Epithelial cell of proximal tubule (primary cell): Measurements from ENCODE around the gene USP40. TPM values are rescaled to one million over a fixed set of nuclear protein-coding genes. Genes with fewer than 3 reads are reported as not detected.

Experiments used
- DNase-seq: peaks from one replicate; pipeline ENCODE4 v3.0.0-alpha.2; 2011; ENCODE audit warnings: low read depth
- H3K4me3 ChIP-seq: 2 replicates; pipeline ENCODE4 v1.5.1; 2011; ENCODE audit warnings: low read depth, mild to moderate bottlenecking, low read length
- CTCF ChIP-seq: conservative IDR thresholded peaks from 2 replicates; pipeline ENCODE4 v1.5.1; 2012; ENCODE audit warnings: low read depth, mild to moderate bottlenecking, low read length
- total RNA-seq: library from RNA; depleted of rRNA; stranded (reverse); fragments of >200 nt; gene quantifications from 2 replicates; pipeline ENCODE4 v1.2.3, GENCODE V29; 2015

USP40 gene, protein sequence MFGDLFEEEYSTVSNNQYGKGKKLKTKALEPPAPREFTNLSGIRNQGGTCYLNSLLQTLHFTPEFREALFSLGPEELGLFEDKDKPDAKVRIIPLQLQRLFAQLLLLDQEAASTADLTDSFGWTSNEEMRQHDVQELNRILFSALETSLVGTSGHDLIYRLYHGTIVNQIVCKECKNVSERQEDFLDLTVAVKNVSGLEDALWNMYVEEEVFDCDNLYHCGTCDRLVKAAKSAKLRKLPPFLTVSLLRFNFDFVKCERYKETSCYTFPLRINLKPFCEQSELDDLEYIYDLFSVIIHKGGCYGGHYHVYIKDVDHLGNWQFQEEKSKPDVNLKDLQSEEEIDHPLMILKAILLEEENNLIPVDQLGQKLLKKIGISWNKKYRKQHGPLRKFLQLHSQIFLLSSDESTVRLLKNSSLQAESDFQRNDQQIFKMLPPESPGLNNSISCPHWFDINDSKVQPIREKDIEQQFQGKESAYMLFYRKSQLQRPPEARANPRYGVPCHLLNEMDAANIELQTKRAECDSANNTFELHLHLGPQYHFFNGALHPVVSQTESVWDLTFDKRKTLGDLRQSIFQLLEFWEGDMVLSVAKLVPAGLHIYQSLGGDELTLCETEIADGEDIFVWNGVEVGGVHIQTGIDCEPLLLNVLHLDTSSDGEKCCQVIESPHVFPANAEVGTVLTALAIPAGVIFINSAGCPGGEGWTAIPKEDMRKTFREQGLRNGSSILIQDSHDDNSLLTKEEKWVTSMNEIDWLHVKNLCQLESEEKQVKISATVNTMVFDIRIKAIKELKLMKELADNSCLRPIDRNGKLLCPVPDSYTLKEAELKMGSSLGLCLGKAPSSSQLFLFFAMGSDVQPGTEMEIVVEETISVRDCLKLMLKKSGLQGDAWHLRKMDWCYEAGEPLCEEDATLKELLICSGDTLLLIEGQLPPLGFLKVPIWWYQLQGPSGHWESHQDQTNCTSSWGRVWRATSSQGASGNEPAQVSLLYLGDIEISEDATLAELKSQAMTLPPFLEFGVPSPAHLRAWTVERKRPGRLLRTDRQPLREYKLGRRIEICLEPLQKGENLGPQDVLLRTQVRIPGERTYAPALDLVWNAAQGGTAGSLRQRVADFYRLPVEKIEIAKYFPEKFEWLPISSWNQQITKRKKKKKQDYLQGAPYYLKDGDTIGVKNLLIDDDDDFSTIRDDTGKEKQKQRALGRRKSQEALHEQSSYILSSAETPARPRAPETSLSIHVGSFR
- total RNA-seq: 19.8 and 33.6 TPM in 2 replicates

GRCh38 chr2:233566141-233566956 lies at the start of gene USP40:
Gene USP40, minus strand, starts transcription at chr2:233566782. Its CDS starts 1,228 bp downstream, at chr2:233565554.
- peak within 1 kb of the TSS; percentile 83 for H3K4me3 ChIP-seq
- DNase-seq: no peak

GRCh38 chr2:233611284-233611683 lies 44.7 kb upstream of the USP40 start:
- DNase-seq: no peak
- H3K4me3 ChIP-seq: no peak overlapping the region
- no peak for TF ChIP-seq CTCF

More at GRCh38 chr2:233566141-233566956, at the start of gene USP40:
- no peak for TF ChIP-seq CTCF

- no peak for TF ChIP-seq CTCF
- no peak for DNase-seq
- no peak overlapping the region for H3K4me3 ChIP-seq
These were observed 39.1 kb upstream of the USP40 start for GRCh38 chr2:233605680-233606079.

DNA sequence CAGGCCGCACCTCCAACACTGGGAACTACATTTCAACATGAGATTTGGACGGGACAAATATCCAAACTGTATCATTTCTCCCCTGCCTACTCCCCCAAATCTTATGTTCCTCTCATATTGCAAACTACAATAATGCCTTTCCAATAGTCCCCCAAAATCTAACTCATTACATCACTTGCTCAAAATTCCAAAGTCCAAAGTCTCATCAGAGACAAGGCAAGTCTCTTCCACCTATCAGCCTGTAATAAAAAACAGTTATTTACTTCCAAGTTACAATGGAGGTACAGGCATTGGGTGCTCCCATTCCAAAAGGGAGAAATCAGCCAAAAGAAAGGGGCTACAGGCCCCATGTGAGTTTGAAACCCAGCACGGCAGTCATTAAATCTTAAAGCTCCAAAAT lies 38.2 kb upstream of the USP40 start:
- no peak for TF ChIP-seq CTCF
- DNase-seq: no peak
- H3K4me3 ChIP-seq: no peak overlapping the region

- no peak for TF ChIP-seq CTCF
These were observed 36.9 kb upstream of the USP40 start for GRCh38 chr2:233603520-233603919.

DNA sequence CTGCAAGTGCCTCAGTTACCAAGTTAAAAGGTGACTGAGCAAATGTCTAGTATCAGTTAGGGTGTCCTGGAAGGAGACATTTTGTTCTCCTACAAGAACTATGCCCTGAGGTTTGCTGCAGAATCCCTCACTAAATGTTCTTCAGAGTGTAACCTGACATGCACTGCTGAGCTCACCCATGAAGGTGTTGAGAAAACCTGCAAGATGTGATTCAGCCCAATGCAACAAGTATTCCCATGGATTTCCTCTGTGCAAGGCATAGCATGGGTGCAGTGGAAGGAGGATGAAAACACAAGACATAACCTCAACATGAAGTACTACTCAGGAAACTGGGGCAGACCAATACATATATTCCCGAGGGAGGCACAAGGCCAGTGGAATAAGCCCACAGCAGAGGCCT lies 35.5 kb upstream of the USP40 start:
- DNase-seq: peak; percentile 52
- TF ChIP-seq CTCF: no peak
- no peak overlapping the region for H3K4me3 ChIP-seq

More at GRCh38 chr2:233603520-233603919, 36.9 kb upstream of the USP40 start:
- DNase-seq: peak; percentile 63
- no peak overlapping the region for H3K4me3 ChIP-seq
